HUES6 (cell line): Measurements from ENCODE around the gene GGTLC2.
"Not testable (repeated sequence)": the region's sequence is repeated elsewhere in the genome, so short reads cannot be mapped to it uniquely, and the experiment has no call there.

Source experiments
- H3K27ac ChIP-seq: 2 replicates; pipeline ENCODE4 v1.7.0; 2013; ENCODE audit warnings: low read depth, mild to moderate bottlenecking, low read length, inconsistent platforms
- H3K27me3 ChIP-seq: 2 replicates; pipeline ENCODE4 v1.6.1; 2013; ENCODE audit warnings: low read length; ENCODE audit not compliant: control insufficient read depth, insufficient read depth
- H3K36me3 ChIP-seq: 2 replicates; pipeline ENCODE4 v1.6.1; 2013; ENCODE audit warnings: low read length; ENCODE audit not compliant: control insufficient read depth, insufficient read depth
- H3K4me1 ChIP-seq: 2 replicates; pipeline ENCODE4 v1.6.1; 2013; ENCODE audit warnings: low read length; ENCODE audit not compliant: control insufficient read depth, insufficient read depth
- H3K4me3 ChIP-seq: 2 replicates; pipeline ENCODE4 v1.5.1; 2013; ENCODE audit warnings: low read depth, low read length
- H3K9ac ChIP-seq: one replicate; pipeline ENCODE4 v1.6.1; 2013; ENCODE audit warnings: mild to moderate bottlenecking, low read length
- H3K9me3 ChIP-seq: 2 replicates; pipeline ENCODE4 v1.6.1; 2013; ENCODE audit warnings: low read depth, low read length; ENCODE audit not compliant: control insufficient read depth, insufficient read depth

The GGTLC2 gene

DNA sequence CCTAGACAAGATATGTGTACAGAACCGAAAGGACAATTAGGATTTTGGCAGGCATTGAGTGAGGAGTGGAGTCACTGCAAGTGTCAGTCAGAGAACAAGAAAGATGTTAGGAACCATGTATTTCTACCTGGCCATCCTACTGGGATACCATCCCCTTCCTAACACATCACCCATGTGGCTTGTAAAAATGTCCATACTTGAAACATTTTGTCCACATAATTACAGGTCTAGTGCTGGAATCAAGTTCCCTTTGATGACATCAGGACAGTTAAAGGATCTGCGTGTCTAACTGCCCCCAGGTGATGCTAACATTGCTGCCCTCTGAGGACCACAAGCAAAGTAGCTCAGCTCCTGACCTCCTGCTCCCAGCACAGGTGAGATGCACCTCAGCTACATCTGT is 31.9 kb upstream of the GGTLC2 start:
- no peak overlapping the region for H3K9ac ChIP-seq
- H3K36me3 ChIP-seq, result no peaks in the 10 kb centered on the region
- peaks cover 95% of the 10 kb centered on the region for H3K27me3 ChIP-seq
- no peaks in the 10 kb centered on the region; the same call in 1 of the 2 replicates for H3K4me1 ChIP-seq
- no peak overlapping the region for H3K27ac ChIP-seq
- no peak overlapping the region for H3K4me3 ChIP-seq
- no peaks in the 10 kb centered on the region for H3K9me3 ChIP-seq

DNA sequence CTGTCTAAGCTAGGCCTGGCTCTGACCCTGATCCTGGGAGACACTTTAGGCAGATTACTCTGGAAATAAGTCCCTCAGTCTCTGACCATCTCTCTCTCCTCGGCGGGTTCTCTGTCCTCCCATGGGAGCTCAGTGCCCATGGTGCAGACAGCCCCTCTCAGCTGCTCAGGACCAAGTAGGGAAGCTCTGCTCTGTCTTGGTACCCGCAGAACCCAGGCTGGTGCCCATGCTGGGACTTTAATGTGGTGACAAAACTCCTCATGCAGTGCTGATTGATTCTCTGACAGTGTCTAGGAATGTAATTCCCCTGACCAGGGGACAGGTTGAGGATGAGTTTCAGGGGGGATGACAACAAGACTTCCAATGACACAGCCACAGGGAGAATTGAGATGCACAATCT is 30.3 kb upstream of the GGTLC2 start:
- Histone ChIP-seq H3K4me1 (no peaks in the 10 kb centered on the region; the same call in 1 of the 2 replicates), H3K27ac (no peak overlapping the region), H3K36me3 (no peaks in the 10 kb centered on the region), H3K27me3 (peaks cover 95% of the 10 kb centered on the region), H3K9me3 (no peaks in the 10 kb centered on the region), H3K4me3 (no peak overlapping the region), H3K9ac (no peak overlapping the region)

DNA sequence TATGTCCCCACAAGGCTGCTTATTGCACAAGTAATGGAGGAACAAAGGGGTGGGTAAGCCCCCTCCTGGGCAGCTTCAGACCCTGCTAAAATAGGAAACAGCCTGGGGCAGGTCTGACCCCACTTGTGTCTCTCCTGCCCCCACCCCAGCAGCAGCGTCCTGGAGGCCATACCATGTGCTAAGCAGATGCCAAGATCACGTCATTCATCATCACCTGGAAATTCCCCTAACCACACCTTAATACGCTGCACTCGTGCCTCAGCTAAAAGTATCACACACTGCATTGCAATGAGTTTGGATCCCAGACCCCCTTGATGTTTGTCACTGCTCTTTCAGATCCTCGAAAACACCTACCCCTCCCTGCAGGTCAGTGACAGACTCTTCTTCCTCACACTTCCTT is 27.8 kb upstream of the GGTLC2 start:
- no peaks in the 10 kb centered on the region for H3K36me3 ChIP-seq
- no peaks in the 10 kb centered on the region for H3K9me3 ChIP-seq
- no peak overlapping the region for H3K4me3 ChIP-seq
- H3K27ac ChIP-seq, result no peak overlapping the region
- H3K27me3 ChIP-seq, result peaks cover 84% of the 10 kb centered on the region
- H3K4me1 ChIP-seq, result no peaks in the 10 kb centered on the region; the same call in 1 of the 2 replicates
- H3K9ac ChIP-seq, result no peak overlapping the region

- no peak overlapping the region for H3K27ac ChIP-seq
- no peak overlapping the region for H3K4me3 ChIP-seq
- no peak overlapping the region for H3K9ac ChIP-seq
- no peaks in the 10 kb centered on the region for H3K36me3 ChIP-seq
- peaks cover 67% of the 10 kb centered on the region for H3K27me3 ChIP-seq
- H3K9me3 ChIP-seq, result no peaks in the 10 kb centered on the region
- H3K4me1 ChIP-seq, result no peaks in the 10 kb centered on the region; the same call in 1 of the 2 replicates
Measured at GRCh38 chr22:22618448-22618847, 26.0 kb upstream of the GGTLC2 start.

DNA sequence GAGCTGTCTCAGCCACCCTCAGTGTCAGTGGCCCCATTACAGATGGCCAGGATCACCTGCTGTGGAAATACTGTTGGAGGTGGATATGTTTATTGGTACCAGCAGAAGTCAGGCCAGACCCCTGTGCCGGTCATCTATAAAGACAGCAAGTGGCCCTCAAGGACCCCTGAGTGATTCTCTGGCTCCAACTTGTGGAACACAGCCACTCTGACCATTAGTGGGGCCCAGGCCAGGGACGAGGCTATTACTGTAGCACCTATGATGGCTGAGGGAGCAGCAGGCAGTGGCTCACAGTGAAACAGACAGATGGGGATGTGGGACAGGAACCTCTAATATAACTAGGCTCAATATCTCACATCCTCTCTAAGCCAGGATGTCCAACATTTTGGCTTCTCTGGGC is 25.5 kb upstream of the GGTLC2 start:
- no peaks in the 10 kb centered on the region for H3K9me3 ChIP-seq
- no peak overlapping the region for H3K9ac ChIP-seq
- no peak overlapping the region for H3K27ac ChIP-seq
- no peak overlapping the region for H3K4me3 ChIP-seq
- H3K36me3 ChIP-seq, result no peaks in the 10 kb centered on the region
- no peaks in the 10 kb centered on the region; the same call in 1 of the 2 replicates for H3K4me1 ChIP-seq
- peaks cover 63% of the 10 kb centered on the region for H3K27me3 ChIP-seq

- peaks cover 53% of the 10 kb centered on the region for H3K27me3 ChIP-seq
- no peak overlapping the region for H3K4me3 ChIP-seq
- no peaks in the 10 kb centered on the region for H3K9me3 ChIP-seq
- no peaks in the 10 kb centered on the region for H3K36me3 ChIP-seq
- no peak overlapping the region for H3K9ac ChIP-seq
- H3K27ac ChIP-seq, result no peak overlapping the region
- H3K4me1 ChIP-seq, result no peaks in the 10 kb centered on the region; the same call in 1 of the 2 replicates
Measured at GRCh38 chr22:22619765-22620414, 24.5 kb upstream of the GGTLC2 start.

DNA sequence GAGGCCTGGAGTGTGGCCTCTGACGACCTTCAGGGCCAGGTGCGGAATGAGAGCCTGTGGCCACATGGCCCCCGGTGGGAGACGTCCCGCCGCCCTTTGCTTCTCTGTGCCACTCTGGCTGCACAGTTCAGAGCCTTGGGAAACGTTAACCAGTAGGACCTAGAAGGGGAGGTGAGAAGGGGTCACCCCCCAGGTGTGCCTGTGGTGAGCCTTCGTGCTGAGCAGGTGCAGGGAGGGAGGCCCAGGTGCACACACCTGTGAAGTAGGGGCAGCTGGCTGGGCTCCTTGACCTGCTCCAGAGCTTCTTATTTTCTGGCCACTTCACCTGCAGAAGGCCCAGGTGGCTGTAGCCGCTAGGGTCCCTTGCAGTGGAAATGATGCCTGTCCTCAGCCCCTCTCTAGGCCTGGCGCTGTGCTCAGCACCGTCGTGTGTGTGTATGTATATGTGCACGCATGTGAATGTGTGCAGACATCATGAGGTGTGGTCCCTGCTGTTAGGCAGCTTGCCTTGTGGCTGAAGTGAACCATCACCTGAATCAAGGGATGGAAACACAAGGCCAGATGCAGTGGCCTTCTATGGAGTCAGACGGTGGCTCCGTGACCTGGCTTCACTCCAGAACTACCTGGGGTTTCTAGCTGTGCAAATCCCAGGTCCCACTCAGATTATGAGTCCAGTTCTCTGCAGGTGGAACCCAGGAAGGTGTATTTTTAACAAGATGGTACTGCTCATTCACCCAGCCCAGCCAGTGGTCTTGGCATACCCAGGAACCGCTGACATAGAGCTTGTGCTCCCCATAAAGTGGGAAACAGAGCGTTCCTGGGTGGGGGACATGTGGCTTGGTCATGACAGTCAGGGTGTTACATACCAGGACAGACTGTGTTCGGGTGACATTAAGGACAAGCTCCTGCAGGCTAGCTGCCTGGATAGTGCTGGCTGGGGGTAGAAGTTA is 15.6 kb upstream of the GGTLC2 start:
- not testable (repeated sequence) for H3K36me3 ChIP-seq, H3K27ac ChIP-seq, H3K9me3 ChIP-seq, H3K27me3 ChIP-seq, H3K4me1 ChIP-seq, H3K9ac ChIP-seq, H3K4me3 ChIP-seq

- not testable (repeated sequence) for H3K9me3 ChIP-seq, H3K27ac ChIP-seq, H3K36me3 ChIP-seq, H3K4me1 ChIP-seq, H3K27me3 ChIP-seq, H3K9ac ChIP-seq, H3K4me3 ChIP-seq
Measured at GRCh38 chr22:22631223-22631652, 13.2 kb upstream of the GGTLC2 start.

DNA sequence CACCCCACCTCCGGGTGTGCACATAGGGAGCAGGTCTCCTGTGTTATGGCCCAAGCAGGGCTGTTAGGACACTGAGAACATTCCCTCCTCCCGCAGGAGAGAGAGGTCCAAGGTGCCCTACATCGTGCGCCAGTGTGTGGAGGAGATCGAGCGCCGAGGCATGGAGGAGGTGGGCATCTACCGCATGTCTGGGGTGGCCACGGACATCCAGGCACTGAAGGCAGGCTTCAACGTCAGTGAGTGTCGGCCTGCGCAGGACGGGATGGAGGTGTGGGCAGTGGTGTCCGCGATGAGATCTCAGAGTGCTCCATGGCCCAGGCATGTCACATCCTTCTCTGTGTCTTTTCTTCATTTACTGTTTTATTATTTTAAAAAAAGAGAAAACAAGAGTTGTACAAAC is 12.2 kb upstream of the GGTLC2 start:
- H3K9me3 ChIP-seq, H3K4me3 ChIP-seq, H3K9ac ChIP-seq, H3K36me3 ChIP-seq, H3K27me3 ChIP-seq, H3K27ac ChIP-seq, H3K4me1 ChIP-seq: not testable (repeated sequence)

DNA sequence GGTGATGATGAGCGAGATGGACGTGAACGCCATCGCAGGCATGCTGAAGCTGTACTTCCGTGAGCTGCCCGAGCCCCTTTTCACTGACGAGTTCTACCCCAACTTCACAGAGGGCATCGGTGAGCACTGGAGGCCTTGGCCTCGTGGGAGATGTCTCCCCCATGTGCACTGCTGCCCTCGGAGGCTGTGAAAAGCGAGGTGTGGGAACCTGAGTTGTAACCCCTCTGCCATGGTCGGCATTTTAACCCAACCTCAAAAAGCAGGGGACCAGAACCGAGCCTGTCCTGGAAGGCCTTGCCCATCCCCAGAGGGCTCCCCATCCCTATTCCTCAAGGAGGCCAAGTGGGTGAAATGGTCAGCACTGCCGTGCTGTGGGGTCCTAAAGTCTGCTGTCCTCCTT is 10.9 kb upstream of the GGTLC2 start:
- H3K9ac ChIP-seq, H3K4me1 ChIP-seq, H3K9me3 ChIP-seq, H3K36me3 ChIP-seq, H3K27ac ChIP-seq, H3K4me3 ChIP-seq, H3K27me3 ChIP-seq: not testable (repeated sequence)

DNA sequence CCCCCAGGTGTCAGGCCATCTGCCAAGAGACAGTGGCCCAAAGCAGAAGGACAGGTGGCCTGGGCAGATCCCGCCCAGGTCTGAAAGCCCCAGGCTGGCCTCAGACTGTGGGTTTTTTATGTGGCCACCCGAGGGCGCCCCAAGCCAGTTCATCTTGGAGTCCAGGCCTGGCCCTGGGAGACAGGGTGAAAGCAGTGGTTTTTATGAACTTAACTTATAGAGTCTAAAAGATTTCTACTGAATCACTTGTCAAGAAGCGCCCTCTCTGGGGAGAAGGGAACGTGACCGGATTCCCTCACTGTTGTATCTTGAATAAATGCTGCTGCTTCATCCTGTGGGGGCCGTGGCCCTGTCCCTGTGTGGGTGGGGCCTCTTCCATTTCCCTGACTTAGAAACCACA is 8.2 kb upstream of the GGTLC2 start:
- H3K4me3 ChIP-seq, H3K4me1 ChIP-seq, H3K9ac ChIP-seq, H3K27me3 ChIP-seq, H3K9me3 ChIP-seq, H3K36me3 ChIP-seq, H3K27ac ChIP-seq: not testable (repeated sequence)
